Neuronal stem cell (in vitro differentiated cells): Measurements from ENCODE around the gene GALNT17.
A peak's percentile ranks its signal among the peaks of the same experiment; 100 is the strongest.

Experiments used
- DNase-seq: peaks from one replicate; pipeline ENCODE4 v3.0.0-alpha.2; 2013; ENCODE audit warnings: low spot score
- H2AFZ ChIP-seq: one replicate; pipeline ENCODE4 v1.6.1; 2013; ENCODE audit warnings: mild to moderate bottlenecking, low read length, inconsistent platforms
- H2AK5ac ChIP-seq: 2 replicates; pipeline ENCODE4 v1.6.1; 2013; ENCODE audit warnings: low read depth, mild to moderate bottlenecking, inconsistent platforms, low read length, moderate library complexity, mixed read lengths
- H2BK120ac ChIP-seq: 2 replicates; pipeline ENCODE4 v1.6.1; 2013; ENCODE audit warnings: low read depth, mild to moderate bottlenecking, inconsistent platforms, low read length, moderate library complexity, mixed read lengths
- H2BK12ac ChIP-seq: one replicate; pipeline ENCODE4 v1.6.1; 2013; ENCODE audit warnings: low read length, inconsistent platforms
- H2BK15ac ChIP-seq: 2 replicates; pipeline ENCODE4 v1.6.1; 2013; ENCODE audit warnings: mild to moderate bottlenecking, low read length, inconsistent platforms, mixed read lengths
- H2BK5ac ChIP-seq: one replicate; pipeline ENCODE4 v1.6.1; 2013; ENCODE audit warnings: inconsistent platforms, mild to moderate bottlenecking, low read length, moderate library complexity
- H3K14ac ChIP-seq: one replicate; pipeline ENCODE4 v1.6.1; 2013; ENCODE audit warnings: low read length, inconsistent platforms
- H3K18ac ChIP-seq: 2 replicates; pipeline ENCODE4 v1.6.1; 2013; ENCODE audit warnings: low read length, inconsistent platforms
- H3K23ac ChIP-seq: 2 replicates; pipeline ENCODE4 v1.6.1; 2013; ENCODE audit warnings: low read depth, mild to moderate bottlenecking, mixed read lengths, low read length, inconsistent platforms; ENCODE audit not compliant: poor library complexity
- H3K27ac ChIP-seq: replicated peaks from 3 replicates; pipeline ENCODE4 v1.5.1; 2013; ENCODE audit warnings: low read length, inconsistent platforms
- H3K27me3 ChIP-seq, 3 experiments: 2 replicates each; pipeline ENCODE4 v1.6.1; 2013; ENCODE audit warnings: low read length in 3 of 3, mild to moderate bottlenecking in 2 of 3, inconsistent platforms in 1 of 3, low read depth in 1 of 3, mixed read lengths in 1 of 3, moderate library complexity in 1 of 3; ENCODE audit not compliant: control insufficient read depth in 3 of 3, insufficient read depth in 3 of 3
- H3K36me3 ChIP-seq, 2 donors: replicated peaks in 1 of 2; 2 replicates each; pipeline ENCODE4 v1.6.1; 2013; ENCODE audit warnings: low read length in 2 of 2; ENCODE audit not compliant: control insufficient read depth in 2 of 2, insufficient read depth in 2 of 2
- H3K4ac ChIP-seq: 2 replicates; pipeline ENCODE4 v1.6.1; 2013; ENCODE audit warnings: inconsistent platforms, mild to moderate bottlenecking, low read length, moderate library complexity
- H3K4me1 ChIP-seq, 2 donors: 1 replicate in 1 of 2; 2 replicates in 1 of 2; pipeline ENCODE4 v1.6.1; 2013; ENCODE audit warnings: low read length in 2 of 2, low read depth in 1 of 2; ENCODE audit not compliant: control insufficient read depth in 2 of 2, insufficient read depth in 1 of 2
- H3K4me2 ChIP-seq: one replicate; pipeline ENCODE4 v1.6.1; 2013; ENCODE audit warnings: mild to moderate bottlenecking, low read length, inconsistent platforms; ENCODE audit not compliant: insufficient read depth, poor library complexity, severe bottlenecking
- H3K4me3 ChIP-seq, 2 donors: 2 replicates each; pipeline ENCODE4 v1.5.1; 2013; ENCODE audit warnings: low read length in 2 of 2, mild to moderate bottlenecking in 2 of 2, inconsistent platforms in 1 of 2, moderate library complexity in 1 of 2
- H3K79me1 ChIP-seq: one replicate; pipeline ENCODE4 v1.6.1; 2013; ENCODE audit warnings: low read depth, mild to moderate bottlenecking, inconsistent platforms, low read length, moderate library complexity
- H3K9ac ChIP-seq: one replicate; pipeline ENCODE4 v1.6.1; 2013; ENCODE audit warnings: mild to moderate bottlenecking, low read depth, low read length, inconsistent platforms; ENCODE audit not compliant: poor library complexity
- H3K9me3 ChIP-seq, 2 donors: replicated peaks in 1 of 2; 2 replicates each; pipeline versions ENCODE3 to v1.6.1; 2013; ENCODE audit warnings: low read length in 2 of 2, mild to moderate bottlenecking in 2 of 2, inconsistent platforms in 1 of 2, low read depth in 1 of 2, mixed read lengths in 1 of 2, moderate library complexity in 1 of 2; ENCODE audit not compliant: control insufficient read depth in 2 of 2, insufficient read depth in 1 of 2
- H4K8ac ChIP-seq: one replicate; pipeline ENCODE4 v1.6.1; 2013; ENCODE audit warnings: low read depth, mild to moderate bottlenecking, inconsistent platforms, low read length, moderate library complexity
- H4K91ac ChIP-seq: one replicate; pipeline ENCODE4 v1.6.1; 2013; ENCODE audit warnings: low read length, low read depth, mild to moderate bottlenecking, inconsistent platforms; ENCODE audit not compliant: poor library complexity
- WGBS, 2 donors: extraction: QIAGEN DNeasy Blood & Tissue Kit; methylation state at CpG; one replicate each; pipeline ENCODE4 v1.1.7; 2013; ENCODE audit warnings: missing lambda C conversion rate in 2 of 2, mixed read lengths in 1 of 2; ENCODE audit not compliant: insufficient read length in 2 of 2, insufficient replicate concordance in 1 of 2; ENCODE audit errors: extremely low coverage in 2 of 2; 5-methylcytosine and 5-hydroxymethylcytosine counted together

Gene GALNT17

DNA sequence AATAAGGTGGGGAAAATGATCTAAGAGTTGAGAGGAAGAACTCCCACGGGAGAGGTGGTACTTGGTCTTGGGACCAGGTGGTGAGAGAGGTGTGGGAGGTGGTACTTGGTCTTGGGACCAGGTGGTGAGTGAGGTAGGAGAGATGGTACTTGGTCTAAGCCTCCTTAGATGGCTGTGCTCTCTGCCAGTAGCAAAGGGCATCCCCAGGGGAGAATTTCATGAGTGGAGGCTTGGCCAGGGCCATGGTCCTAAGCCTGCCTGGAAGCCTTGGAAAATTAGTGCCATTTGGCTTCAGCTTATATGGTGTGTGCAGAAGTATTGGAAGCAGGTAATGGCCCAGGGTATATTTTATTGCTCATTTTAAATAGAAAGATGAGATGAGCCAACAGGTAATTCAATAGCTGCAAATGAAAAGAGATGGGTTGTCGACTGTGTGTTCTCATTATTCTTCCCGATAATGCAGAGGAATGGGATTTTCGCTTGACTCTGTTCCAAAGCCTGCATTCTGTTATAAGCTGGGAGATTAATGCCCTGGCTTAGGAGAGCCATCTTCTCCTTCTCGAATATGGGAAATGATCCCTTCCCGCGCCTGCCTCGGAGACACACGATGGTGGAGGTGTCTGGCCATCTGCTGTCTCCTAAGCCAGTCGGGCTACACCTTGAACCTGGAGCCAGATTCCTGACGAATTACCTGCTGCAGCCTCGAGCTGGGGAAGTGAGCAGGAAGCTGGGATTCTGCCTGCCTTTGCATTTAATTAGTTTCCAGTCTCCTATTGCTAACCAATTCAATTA, 287.8 kb downstream of the GALNT17 start:
- Histone ChIP-seq H4K91ac (no peak overlapping the region), H3K79me1 (no peaks in the 10 kb centered on the region), H3K4me1 (no peaks in the 10 kb centered on the region), H2BK5ac (no peak overlapping the region), H3K27ac (no peak overlapping the region), H3K36me3 (peaks cover 0 to 55% of the 10 kb centered on the region in 2 donors), H3K27me3 (no peaks in the 10 kb centered on the region), H3K18ac (no peak overlapping the region), H2AFZ (no peak overlapping the region), H3K14ac (no peak overlapping the region), H3K23ac (no peak overlapping the region), H3K4me2 (no peak overlapping the region), H3K4me3 (no peak overlapping the region), H2BK12ac (no peak overlapping the region), H3K9me3 (peaks cover 3 to 11% of the 10 kb centered on the region in 2 donors), H3K4ac (no peak overlapping the region), H2BK120ac (no peak overlapping the region), H2BK15ac (no peak overlapping the region), H2AK5ac (no peak overlapping the region), H3K9ac (no peak overlapping the region), H4K8ac (no peak overlapping the region)
- WGBS, 2 donors = no CpG with 5 or more reads among the region's 12 CpGs
- no peak for DNase-seq

DNA sequence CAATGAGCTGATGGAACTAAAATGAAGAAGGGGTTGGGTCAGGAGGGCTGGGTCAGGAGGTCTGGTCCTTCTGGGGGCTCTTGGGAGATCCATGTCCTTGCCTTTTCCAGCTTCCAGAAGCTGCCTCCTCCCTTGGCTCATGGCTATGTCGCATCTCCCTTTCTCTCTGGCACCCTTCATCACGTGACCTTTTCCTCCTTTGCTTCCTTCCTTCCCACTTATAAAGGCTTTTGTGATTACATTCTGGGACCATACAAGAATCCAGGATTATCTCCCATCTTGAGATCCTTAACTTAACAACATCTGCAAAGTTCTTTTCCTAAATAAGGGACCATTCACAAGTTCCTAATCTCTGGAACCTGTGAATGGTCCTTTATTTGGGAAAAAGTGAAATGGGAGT, 290.2 kb downstream of the GALNT17 start:
- no peak overlapping the region for H3K14ac ChIP-seq
- no peak for DNase-seq
- no peak overlapping the region for H3K23ac ChIP-seq
- no peaks in the 10 kb centered on the region for H3K79me1 ChIP-seq
- H3K27ac ChIP-seq = no peak overlapping the region
- H4K91ac ChIP-seq = no peak overlapping the region
- peaks cover 0 to 56% of the 10 kb centered on the region in 2 donors for H3K36me3 ChIP-seq
- no peak overlapping the region for H3K4me2 ChIP-seq
- no peak overlapping the region for H2BK15ac ChIP-seq
- H3K9me3 ChIP-seq = peaks cover 3 to 11% of the 10 kb centered on the region in 2 donors
- no CpG with 5 or more reads among the region's 2 CpGs for WGBS, 2 donors
- peaks cover 0 to 3% of the 10 kb centered on the region in 2 donors for H3K4me1 ChIP-seq
- H3K27me3 ChIP-seq = no peaks in the 10 kb centered on the region
- H3K4me3 ChIP-seq = no peak overlapping the region
- H2BK12ac ChIP-seq = no peak overlapping the region
- H3K18ac ChIP-seq = no peak overlapping the region
- H2AK5ac ChIP-seq = no peak overlapping the region
- H2AFZ ChIP-seq = no peak overlapping the region
- no peak overlapping the region for H4K8ac ChIP-seq
- no peak overlapping the region for H3K9ac ChIP-seq
- no peak overlapping the region for H2BK120ac ChIP-seq
- no peak overlapping the region for H3K4ac ChIP-seq
- no peak overlapping the region for H2BK5ac ChIP-seq

DNA sequence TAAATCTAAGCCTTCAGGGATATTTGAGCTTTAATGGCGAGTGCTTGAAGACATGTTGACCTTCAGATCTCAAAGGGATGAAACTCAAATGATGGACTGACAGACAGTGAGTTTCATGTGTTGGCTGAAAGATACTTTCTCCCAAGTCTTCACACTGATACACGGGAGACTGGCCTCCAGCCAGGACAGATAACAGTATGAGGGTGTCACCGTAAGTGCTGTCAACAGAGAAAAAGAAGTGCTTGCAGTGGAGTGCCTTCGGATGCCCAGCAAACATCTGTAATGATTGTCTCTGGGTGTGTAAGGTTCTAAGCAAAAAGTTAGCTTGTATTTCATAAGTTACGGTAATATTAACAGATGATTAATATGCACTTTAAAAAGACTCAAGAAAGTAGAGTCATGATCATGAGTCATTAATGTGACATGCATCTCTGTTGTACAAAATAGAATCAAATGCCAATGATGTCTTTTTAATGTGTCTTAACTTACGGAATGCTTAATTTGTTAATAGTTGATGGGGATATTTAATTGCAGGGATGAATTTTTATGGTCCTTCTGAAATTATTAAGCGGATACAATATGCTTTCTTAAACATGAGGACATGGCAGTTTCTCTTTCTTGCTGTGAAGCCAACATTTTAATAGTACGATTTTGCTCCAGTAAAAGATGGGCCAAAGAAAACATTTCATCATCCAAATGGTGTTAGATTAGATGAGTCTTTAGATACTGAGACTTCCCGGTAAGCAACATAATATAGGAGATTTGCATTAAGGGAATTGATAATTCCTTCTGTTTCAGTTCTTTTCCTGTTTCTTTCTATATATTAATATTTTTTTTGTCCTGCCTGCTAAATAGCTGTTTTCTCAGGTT, 292.5 kb downstream of the GALNT17 start:
- Histone ChIP-seq H4K91ac (no peak overlapping the region), H3K4me2 (no peak overlapping the region), H2AK5ac (no peak overlapping the region), H3K4me1 (peaks cover 8 to 10% of the 10 kb centered on the region in 2 donors), H3K27me3 (no peaks in the 10 kb centered on the region), H2BK5ac (no peak overlapping the region), H3K4me3 (no peak overlapping the region), H3K4ac (no peak overlapping the region), H3K9ac (no peak overlapping the region), H3K23ac (no peak overlapping the region), H3K36me3 (peaks cover 0 to 42% of the 10 kb centered on the region in 2 donors), H2BK12ac (no peak overlapping the region), H3K14ac (no peak overlapping the region), H2AFZ (no peak overlapping the region), H3K27ac (no peak overlapping the region), H3K79me1 (no peaks in the 10 kb centered on the region), H4K8ac (no peak overlapping the region), H2BK15ac (no peak overlapping the region), H2BK120ac (no peak overlapping the region), H3K18ac (no peak overlapping the region), H3K9me3 (peaks cover 3 to 11% of the 10 kb centered on the region in 2 donors)
- no peak for DNase-seq
- no CpG with 5 or more reads among the region's 9 CpGs for WGBS, 2 donors

DNA sequence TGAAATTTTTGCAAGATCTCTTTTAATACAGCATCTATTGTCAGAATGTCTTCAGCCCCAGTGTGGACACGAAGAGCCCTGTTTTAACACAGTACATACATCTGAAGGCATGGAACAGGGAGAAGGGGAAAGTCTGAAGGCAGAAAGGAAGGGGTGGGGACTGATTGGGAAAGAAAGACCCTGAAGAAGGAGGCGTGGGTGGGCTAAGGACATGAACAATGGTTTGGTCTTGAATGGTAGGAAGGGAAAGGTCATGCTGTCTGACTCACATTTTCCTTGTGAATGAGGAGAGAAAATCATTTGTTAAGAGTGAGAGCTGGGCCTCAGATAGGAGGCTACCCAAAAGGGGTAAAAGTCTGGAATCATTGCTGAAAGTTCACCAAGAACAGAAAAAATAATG, 297.1 kb downstream of the GALNT17 start:
- H2AFZ ChIP-seq = no peak overlapping the region
- H3K14ac ChIP-seq = no peak overlapping the region
- no peak overlapping the region for H3K9ac ChIP-seq
- H3K4ac ChIP-seq = no peak overlapping the region
- no peak overlapping the region for H3K23ac ChIP-seq
- no peak overlapping the region for H2BK15ac ChIP-seq
- H3K27ac ChIP-seq = peak overlapping the region; percentile 47
- no peak overlapping the region for H3K4me3 ChIP-seq
- peaks cover 0 to 31% of the 10 kb centered on the region in 2 donors for H3K36me3 ChIP-seq
- peak; percentile 71 for DNase-seq
- H3K27me3 ChIP-seq = no peaks in the 10 kb centered on the region
- H3K79me1 ChIP-seq = no peaks in the 10 kb centered on the region
- no peak overlapping the region for H2AK5ac ChIP-seq
- H3K4me2 ChIP-seq = no peak overlapping the region
- H2BK5ac ChIP-seq = no peak overlapping the region
- H4K91ac ChIP-seq = no peak overlapping the region
- peaks cover 8 to 13% of the 10 kb centered on the region in 2 donors for H3K4me1 ChIP-seq
- H3K9me3 ChIP-seq = peaks cover 0 to 8% of the 10 kb centered on the region in 2 donors
- no peak overlapping the region for H3K18ac ChIP-seq
- no peak overlapping the region for H2BK120ac ChIP-seq
- no peak overlapping the region for H2BK12ac ChIP-seq
- H4K8ac ChIP-seq = no peak overlapping the region
- WGBS, 2 donors = no CpG with 5 or more reads among the region's 2 CpGs
